ENCODE data around the gene DRD2.
A peak's percentile ranks its signal among the peaks of the same experiment; 100 is the strongest.

The DRD2 gene

DNA sequence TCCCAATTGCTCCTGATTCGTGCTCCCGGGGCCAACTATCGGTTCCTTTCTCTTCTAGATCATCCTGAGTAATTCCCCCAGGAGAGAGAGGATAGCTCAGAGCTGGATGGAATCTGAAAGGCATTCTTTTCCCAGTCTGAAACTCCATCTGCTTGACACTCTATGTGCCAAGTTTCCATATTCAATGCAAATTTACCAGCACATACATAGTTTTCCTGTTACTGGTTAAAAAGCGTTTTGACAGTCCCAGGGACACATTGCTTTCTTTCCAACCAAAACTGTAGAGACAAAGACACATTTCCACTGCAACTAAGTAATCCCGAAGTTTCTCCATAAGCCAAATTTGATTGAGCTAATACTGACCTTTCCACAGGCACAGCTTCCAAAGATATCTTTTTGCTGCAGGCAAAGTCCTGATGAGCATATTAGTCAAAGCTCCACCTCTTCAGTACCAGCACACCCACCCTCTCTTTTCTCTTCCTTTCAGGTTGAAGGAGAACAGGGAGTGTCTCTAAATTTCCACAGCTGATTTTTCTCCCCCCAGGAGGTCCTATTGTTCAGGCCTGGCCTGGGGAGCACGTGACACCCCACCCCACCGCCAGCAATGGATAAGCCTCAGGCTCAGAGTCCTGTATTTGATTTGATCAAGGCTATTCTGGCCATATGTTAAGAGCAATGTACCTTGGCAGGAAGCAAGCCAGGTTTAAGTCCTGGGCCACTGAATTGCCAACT, 97.4 kb downstream of the DRD2 start:
- DNase-seq (ENCODE audit: insufficient read length, low spot score): no peak
- FAIRE-seq: no peak

DNA sequence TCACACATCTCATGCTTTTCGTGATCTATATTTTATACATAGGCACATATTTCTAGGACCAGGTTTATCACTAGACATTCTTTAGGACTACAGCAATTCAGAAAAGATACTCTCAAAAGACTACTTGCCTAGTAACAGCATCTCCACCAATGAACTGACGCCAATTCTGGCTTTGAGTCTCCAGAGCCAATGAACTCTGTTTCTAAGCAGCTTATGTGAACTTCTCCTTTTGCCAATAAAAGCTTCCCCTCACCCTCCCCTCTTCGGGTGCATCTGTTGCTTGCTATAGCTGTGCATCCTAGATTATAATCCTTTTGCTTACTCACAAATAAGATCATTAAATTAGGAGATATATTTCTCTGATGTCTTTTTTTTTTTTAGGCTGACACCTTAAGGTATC, 99.0 kb downstream of the DRD2 start:
- DNase-seq (ENCODE audit: insufficient read length, low spot score) (no peak), FAIRE-seq (peak; percentile 16)

DNA sequence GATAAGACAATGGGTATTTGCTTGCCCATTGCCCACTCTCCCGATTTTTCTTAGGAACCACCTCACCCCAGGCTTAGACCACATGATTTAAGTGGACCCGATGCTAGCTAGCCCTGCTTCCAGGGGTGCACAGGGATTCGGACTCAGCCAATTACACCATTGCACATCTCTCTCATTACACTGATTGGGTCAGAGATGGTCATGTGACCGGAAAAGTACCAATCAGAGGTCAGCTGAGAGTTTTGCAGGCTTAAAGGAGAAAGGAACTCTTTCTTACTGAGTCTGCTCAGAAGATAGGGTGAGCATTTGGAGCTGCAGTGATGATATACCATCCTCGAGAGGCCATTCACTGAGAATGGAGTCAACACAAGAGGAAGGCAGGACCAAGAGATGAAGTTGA, 99.8 kb downstream of the DRD2 start:
- DNase-seq (ENCODE audit: insufficient read length, low spot score): no peak

DNA sequence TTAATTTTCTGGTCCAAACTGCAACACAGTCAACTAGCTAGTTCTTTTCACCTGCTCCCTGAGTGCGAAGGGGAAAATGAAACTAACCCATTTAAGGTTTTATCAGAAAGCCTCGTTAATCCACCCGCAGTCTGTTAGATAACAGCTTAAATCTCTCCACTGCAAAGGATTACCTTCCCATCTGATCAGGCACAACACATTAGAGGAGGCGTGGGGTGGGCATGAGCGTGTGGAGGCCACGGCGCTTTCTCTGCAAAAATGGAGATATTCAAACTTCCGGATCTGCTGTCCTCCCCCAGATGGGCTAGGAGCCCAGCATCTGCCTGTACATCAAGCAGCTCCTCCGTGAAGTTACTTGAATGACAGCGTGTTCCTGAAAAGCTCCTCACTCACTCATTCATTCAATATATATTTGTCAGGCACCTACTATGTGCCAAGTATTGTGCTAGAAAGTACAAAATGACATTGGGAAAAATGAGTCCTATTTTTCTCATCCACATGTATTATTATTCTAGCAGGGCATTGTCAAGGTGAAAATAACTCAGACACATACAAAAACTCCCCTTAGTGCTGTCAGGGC, 101.1 kb downstream of the DRD2 start:
- DNase-seq (ENCODE audit: insufficient read length, low spot score): no peak

More for the DNA sequence above, 99.8 kb downstream of the DRD2 start:
- FAIRE-seq: peak; percentile 44

DNA sequence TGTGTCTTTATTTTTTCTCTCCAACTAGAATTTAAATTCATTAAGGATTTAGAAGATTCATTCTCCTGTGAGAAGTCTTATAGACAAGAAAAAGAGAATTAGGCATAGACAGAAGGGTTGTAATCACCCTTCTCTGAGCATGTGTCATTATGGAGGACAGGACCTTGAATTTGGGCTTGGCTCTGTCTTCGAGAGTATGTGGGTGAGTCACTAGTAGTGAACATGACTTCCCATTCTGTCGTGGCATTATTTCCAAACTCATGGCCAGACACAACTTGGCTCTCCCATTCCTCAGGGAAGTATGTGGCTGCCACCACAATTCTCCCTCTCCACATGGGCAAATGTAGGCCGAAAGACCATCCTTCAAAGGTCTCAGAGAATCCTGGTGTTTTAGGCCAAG, 101.9 kb downstream of the DRD2 start:
- FAIRE-seq (no peak), DNase-seq (ENCODE audit: insufficient read length, low spot score) (no peak)

More for the DNA sequence above, 101.1 kb downstream of the DRD2 start:
- FAIRE-seq: no peak

DNA sequence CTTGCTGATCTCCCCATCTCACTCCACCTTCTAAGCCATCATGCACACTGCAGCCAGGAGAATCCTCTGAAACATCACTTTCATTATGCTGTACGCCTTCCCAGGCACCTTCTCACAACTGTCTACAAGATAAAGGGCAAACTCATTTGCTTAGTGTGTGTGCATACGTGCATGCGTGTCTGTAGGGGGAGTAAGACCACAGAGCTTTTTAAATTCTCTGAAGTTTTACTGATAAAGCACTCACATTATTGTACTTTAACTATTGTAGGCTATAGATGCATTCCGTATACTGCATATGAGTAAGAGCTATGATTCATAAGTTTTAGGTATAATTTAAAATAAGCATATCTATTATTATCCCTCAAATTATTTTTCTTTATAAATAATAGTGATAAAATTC, 102.9 kb downstream of the DRD2 start:
- DNase-seq (ENCODE audit: insufficient read length, low spot score): no peak
- FAIRE-seq: no peak

DNA sequence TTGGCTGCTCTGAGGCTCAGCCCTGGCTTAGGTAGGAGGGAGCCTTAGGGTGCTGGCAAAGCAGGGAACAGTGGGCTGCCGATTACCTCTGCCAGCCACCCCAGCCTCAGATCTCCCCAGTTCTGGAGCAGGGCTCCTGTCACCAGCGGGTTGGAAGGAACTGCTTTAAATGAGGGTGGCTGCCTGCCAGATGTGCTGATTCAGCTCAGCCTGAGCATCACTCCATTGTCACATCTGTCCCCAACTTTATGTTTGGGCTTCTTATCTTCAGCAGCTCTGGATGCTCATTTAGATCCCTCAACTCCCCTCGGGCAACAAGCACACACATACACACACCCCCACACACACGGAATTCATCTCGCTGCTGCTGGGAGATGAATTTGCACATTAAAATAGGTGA, 104.6 kb downstream of the DRD2 start:
- FAIRE-seq (no peak), DNase-seq (ENCODE audit: insufficient read length, low spot score) (no peak)

DNA sequence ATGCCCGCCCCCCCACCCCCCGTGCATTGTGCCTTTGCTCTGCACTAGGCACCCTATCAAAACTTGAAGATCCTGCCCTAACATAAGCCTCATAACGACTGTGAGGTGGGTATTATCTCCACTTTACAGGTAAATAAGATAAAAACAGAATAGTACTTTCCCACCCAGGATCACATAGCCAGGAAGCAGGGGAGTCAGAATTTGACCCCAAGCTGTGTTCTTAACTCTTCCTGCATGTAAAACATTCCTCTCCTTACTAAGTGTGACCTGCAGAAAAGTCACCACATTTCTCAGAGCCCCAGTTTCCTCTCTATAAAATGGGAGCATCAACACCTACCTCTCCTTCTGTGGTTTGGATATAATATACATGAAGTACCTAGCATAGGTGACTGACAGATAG, 105.8 kb downstream of the DRD2 start:
- FAIRE-seq: no peak

DNA sequence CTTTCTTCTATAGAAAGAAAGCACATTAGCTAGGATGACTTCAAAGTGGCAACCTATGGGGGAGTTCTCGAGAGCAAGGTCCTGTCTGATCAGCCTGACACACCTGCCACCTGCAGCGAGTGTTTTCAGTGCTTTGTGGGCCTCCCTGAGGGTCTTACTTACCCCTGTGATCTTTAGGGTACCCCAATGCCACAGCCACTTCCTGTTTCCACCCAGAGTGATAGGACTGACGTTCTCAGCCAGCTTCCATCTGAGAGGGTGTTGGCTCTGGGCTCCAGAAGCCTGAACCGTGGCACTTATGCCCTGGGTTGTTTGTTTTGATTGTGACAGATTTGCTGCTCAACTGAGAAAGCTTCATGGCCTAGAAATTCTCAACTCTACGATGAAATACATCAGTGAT, 109.3 kb downstream of the DRD2 start:
- FAIRE-seq (no peak), DNase-seq (ENCODE audit: insufficient read length, low spot score) (no peak)

More for the DNA sequence above, 105.8 kb downstream of the DRD2 start:
- no peak for DNase-seq (ENCODE audit: insufficient read length, low spot score)

DNA sequence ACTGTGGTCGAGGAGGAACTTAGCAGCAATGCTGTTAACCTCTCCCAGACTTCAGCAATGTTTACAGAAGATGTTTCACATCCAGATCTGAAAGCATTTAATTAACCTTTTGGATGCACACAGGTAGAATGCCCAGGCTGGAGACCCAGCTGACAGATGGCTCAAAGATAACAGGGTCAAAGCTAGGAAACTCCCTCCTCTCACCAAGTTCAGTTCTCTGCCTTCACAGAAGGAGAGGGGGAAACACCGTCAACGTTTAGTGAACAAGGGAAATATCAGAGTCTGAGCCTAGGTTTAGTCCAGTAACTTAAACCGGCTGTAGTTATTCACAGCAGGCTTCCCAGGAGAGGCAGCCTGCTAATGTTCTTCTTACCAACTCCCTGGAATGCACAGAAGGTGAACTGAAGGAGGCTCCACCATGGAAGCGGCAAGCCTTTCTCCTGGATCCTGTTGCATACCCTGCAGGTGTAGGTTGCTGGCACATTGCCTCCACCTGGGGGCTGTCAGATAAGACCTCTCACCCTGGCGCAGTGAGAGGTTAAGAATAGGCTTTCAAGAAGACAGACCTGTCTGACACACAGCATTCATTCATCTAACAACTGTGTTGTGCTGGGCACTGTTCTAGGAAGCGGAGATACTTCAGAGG, 111.1 kb downstream of the DRD2 start:
- DNase-seq (ENCODE audit: insufficient read length, low spot score) (no peak), FAIRE-seq (no peak)

DNA sequence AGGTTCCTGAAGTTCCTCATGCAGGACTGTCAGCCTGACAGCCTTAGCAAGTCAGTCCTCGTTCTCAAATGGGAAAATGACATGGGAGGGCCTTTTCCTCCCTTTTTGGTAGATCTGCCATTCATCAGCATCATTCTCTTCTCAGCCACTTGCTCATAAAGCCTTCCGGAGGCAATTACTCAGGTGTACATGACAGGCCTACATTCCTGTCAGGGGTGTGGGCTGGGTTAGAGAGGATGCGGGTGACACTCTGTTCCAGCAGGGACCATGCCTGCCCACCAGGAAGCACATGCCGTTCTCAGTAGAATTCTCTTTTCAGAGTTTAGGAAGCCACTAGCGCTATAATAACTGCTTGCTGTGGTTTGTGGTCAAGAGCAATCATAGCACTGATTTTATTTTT, 111.8 kb downstream of the DRD2 start:
- no peak for FAIRE-seq

More for the DNA sequence above, 111.8 kb downstream of the DRD2 start:
- DNase-seq (ENCODE audit: insufficient read length, low spot score): no peak

Measured in HTR-8/SVneo (cell line).